Measurements from ENCODE around the gene LARGE1. TPM values are rescaled to one million over a fixed set of nuclear protein-coding genes. Genes with fewer than 3 reads are reported as not detected.

The LARGE1 gene
- total RNA-seq, 1 donor from 2014 or later: 29.5 TPM

DNA sequence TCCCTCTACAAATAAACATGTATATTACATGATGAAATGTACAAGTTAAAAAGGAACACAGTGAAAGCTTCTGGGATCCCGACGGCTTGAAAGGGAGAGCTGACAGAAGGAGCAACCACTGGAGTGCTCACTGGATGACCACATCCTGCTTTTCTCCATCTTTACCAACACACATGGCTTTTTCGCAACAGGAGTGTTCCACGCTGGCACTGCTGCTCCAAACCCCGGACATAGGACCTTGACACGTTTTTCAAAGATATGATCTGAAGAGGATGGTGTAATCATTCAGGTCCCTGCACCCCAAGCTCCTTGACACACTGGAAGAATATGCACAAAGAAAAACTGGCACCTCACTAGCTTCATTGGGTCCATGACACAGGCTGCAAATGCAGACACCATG is 121.9 kb downstream of the LARGE1 start:
- H3K4me3 ChIP-seq: no peak overlapping the region
- no peaks in the 10 kb centered on the region for H3K36me3 ChIP-seq
- DNase-seq (ENCODE audit: extremely low spot score in 2 of 2): no peak
- no peak overlapping the region for H3K27ac ChIP-seq
- H3K4me1 ChIP-seq: peaks cover 18% of the 10 kb centered on the region
- intact Hi-C loops (cut with DNase I): loop anchor here (10.0 kb wide), 1 partner anchor 46 kb away; no protein-coding TSS in a partner anchor
- H3K9me3 ChIP-seq: no peaks in the 10 kb centered on the region
- TF ChIP-seq, protein P1, sequence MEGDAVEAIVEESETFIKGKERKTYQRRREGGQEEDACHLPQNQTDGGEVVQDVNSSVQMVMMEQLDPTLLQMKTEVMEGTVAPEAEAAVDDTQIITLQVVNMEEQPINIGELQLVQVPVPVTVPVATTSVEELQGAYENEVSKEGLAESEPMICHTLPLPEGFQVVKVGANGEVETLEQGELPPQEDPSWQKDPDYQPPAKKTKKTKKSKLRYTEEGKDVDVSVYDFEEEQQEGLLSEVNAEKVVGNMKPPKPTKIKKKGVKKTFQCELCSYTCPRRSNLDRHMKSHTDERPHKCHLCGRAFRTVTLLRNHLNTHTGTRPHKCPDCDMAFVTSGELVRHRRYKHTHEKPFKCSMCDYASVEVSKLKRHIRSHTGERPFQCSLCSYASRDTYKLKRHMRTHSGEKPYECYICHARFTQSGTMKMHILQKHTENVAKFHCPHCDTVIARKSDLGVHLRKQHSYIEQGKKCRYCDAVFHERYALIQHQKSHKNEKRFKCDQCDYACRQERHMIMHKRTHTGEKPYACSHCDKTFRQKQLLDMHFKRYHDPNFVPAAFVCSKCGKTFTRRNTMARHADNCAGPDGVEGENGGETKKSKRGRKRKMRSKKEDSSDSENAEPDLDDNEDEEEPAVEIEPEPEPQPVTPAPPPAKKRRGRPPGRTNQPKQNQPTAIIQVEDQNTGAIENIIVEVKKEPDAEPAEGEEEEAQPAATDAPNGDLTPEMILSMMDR (IDR thresholded peaks at IDR 0.05): no peak
- TF ChIP-seq POLR2A (IDR thresholded peaks at IDR 0.05) (no peak), POLR2AphosphoS5 (IDR thresholded peaks at IDR 0.05; ENCODE audit: insufficient read depth in 1 of 2, low read depth in 1 of 2) (no peak)
- no peaks in the 10 kb centered on the region for H3K27me3 ChIP-seq

DNA sequence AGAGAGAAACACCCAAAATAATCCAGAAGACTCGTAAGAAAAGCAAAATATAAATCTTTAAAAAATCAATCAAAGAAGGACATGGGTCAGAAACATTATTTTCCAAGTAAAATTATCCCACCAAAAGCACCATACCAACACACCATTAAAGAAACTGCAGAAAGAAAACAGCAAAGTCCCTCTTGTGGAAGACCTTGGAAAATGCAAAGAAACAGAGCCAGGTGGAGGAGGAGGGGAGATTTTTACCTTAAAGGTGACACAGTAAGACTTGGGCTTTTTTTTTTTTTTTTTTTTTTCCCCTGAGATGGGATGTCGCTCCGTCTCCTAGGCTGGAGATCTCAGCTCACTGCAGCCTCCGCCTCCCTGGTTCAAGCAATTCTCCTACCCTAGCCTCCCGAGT is 123.8 kb downstream of the LARGE1 start:
- H3K36me3 ChIP-seq: no peaks in the 10 kb centered on the region
- intact Hi-C loops (cut with DNase I): loop anchor here (10.0 kb wide), 1 partner anchor 48 kb away; no protein-coding TSS in a partner anchor
- no peak overlapping the region for H3K4me3 ChIP-seq
- no peak for TF ChIP-seq POLR2A (IDR thresholded peaks at IDR 0.05)
- TF ChIP-seq POLR2AphosphoS5 (IDR thresholded peaks at IDR 0.05; ENCODE audit: insufficient read depth in 1 of 2, low read depth in 1 of 2): no peak
- TF ChIP-seq, protein P1 (IDR thresholded peaks at IDR 0.05): no peak
- no peak overlapping the region for H3K27ac ChIP-seq
- no peak for DNase-seq (ENCODE audit: extremely low spot score in 2 of 2)
- peaks cover 7% of the 10 kb centered on the region for H3K4me1 ChIP-seq
- no peaks in the 10 kb centered on the region for H3K27me3 ChIP-seq
- H3K9me3 ChIP-seq: no peaks in the 10 kb centered on the region

DNA sequence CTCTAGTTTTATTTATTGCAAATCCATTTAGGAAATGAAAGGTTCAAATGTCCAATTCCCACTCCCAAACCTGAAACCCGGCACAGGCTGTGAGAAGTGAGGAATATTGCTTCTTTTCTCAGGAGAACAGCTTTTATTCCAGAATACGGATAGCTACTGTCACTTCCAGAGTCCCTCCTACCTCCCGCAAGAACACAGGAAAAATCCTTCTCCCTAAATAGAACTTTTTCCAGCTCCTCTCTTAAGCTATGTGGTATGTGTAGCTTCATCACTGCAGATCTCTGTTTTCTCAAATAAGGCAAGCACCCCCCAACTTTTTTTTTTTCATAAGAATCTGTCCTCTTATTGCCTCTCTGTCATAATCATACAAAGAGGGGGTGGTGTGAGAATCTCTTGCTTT is 126.8 kb downstream of the LARGE1 start:
- TF ChIP-seq, protein P1 (IDR thresholded peaks at IDR 0.05): no peak
- TF ChIP-seq POLR2A (IDR thresholded peaks at IDR 0.05): no peak
- TF ChIP-seq POLR2AphosphoS5 (IDR thresholded peaks at IDR 0.05; ENCODE audit: insufficient read depth in 1 of 2, low read depth in 1 of 2): no peak
- peak overlapping the region; percentile 71 for H3K27ac ChIP-seq
- peaks cover 7% of the 10 kb centered on the region for H3K4me1 ChIP-seq
- no peaks in the 10 kb centered on the region for H3K27me3 ChIP-seq
- H3K4me3 ChIP-seq: peak overlapping the region in 1 of 2 donors; percentile 35
- no peak for DNase-seq (ENCODE audit: extremely low spot score in 2 of 2)
- intact Hi-C loops (cut with DNase I): loop anchor here (5.0 to 10.0 kb wide), 2 partner anchors 51 to 129 kb away; partner anchors contain the start of gene LARGE1
- H3K36me3 ChIP-seq: no peaks in the 10 kb centered on the region
- H3K9me3 ChIP-seq: no peaks in the 10 kb centered on the region

DNA sequence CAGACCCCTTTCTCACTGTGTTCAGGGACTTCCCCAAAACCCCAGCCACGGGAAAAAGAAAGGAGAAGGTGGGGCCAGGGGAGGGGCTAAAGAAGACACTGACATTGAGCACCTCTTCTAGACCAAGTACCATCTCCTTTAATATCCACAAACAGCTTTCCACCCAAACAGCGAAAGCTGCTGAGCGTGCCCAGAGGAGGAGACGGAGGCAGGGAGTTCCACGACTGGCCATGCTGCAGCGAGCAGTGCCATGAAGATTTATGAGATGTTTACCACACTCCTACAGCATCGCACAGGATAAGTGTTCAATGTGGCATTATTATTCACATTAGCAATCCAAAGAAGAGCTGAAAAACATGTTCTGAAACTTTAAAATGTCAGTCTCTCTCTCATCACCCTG is 127.4 kb downstream of the LARGE1 start:
- no peak for DNase-seq (ENCODE audit: extremely low spot score in 2 of 2)
- Histone ChIP-seq H3K4me3 (peak overlapping the region in 1 of 2 donors; percentile 35), H3K9me3 (no peaks in the 10 kb centered on the region), H3K4me1 (peaks cover 7% of the 10 kb centered on the region), H3K27me3 (no peaks in the 10 kb centered on the region), H3K27ac (peak overlapping the region; percentile 71), H3K36me3 (no peaks in the 10 kb centered on the region)
- no peak for TF ChIP-seq POLR2AphosphoS5 (IDR thresholded peaks at IDR 0.05; ENCODE audit: insufficient read depth in 1 of 2, low read depth in 1 of 2)
- TF ChIP-seq, protein P1 (IDR thresholded peaks at IDR 0.05): no peak
- no peak for TF ChIP-seq POLR2A (IDR thresholded peaks at IDR 0.05)
- intact Hi-C loops (cut with DNase I): loop anchor here (5.0 to 10.0 kb wide), 2 partner anchors 52 to 129 kb away; partner anchors contain the start of gene LARGE1

DNA sequence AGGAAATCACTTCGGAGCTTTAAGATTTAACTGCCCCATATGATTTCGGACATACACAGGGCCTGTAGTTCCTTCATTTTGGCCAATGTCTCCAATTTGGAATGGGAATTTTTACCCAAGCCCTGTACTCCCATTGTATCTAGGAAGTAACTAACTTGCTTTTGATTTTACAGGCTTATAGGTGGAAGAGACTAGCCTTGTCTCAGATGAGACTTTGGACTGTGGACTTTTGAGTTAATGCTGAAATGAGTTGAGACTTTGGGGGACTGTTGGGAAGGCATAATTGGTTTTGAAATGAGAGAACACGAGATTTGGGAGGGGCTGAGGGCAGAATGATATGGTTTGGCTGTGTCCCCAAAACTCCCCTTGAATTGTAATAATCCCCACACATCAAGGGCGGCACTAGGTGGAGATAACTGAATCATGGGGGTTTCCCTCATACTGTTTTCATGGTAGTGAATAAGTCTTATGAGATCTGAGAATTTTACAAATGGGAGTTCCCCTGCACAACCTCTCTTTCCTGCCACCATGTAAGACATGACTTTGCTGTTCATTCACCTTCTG is 130.5 kb downstream of the LARGE1 start:
- no peak for DNase-seq (ENCODE audit: extremely low spot score in 2 of 2)
- no peak for TF ChIP-seq POLR2A (IDR thresholded peaks at IDR 0.05)
- no peak for TF ChIP-seq POLR2AphosphoS5 (IDR thresholded peaks at IDR 0.05; ENCODE audit: insufficient read depth in 1 of 2, low read depth in 1 of 2)
- TF ChIP-seq, protein P1 (IDR thresholded peaks at IDR 0.05): no peak

More for the DNA sequence above, 130.5 kb downstream of the LARGE1 start:
- Histone ChIP-seq H3K27me3 (no peaks in the 10 kb centered on the region), H3K4me3 (no peak overlapping the region), H3K27ac (no peak overlapping the region), H3K4me1 (peaks cover 14% of the 10 kb centered on the region), H3K9me3 (no peaks in the 10 kb centered on the region), H3K36me3 (no peaks in the 10 kb centered on the region)
- intact Hi-C loops (cut with DNase I): loop anchor here (5.0 to 10.0 kb wide), 2 partner anchors 55 to 133 kb away; partner anchors contain the start of gene LARGE1
